Measurements from ENCODE around the gene RREB1.
A peak's percentile ranks its signal among the peaks of the same experiment; 100 is the strongest.

The RREB1 gene, protein sequence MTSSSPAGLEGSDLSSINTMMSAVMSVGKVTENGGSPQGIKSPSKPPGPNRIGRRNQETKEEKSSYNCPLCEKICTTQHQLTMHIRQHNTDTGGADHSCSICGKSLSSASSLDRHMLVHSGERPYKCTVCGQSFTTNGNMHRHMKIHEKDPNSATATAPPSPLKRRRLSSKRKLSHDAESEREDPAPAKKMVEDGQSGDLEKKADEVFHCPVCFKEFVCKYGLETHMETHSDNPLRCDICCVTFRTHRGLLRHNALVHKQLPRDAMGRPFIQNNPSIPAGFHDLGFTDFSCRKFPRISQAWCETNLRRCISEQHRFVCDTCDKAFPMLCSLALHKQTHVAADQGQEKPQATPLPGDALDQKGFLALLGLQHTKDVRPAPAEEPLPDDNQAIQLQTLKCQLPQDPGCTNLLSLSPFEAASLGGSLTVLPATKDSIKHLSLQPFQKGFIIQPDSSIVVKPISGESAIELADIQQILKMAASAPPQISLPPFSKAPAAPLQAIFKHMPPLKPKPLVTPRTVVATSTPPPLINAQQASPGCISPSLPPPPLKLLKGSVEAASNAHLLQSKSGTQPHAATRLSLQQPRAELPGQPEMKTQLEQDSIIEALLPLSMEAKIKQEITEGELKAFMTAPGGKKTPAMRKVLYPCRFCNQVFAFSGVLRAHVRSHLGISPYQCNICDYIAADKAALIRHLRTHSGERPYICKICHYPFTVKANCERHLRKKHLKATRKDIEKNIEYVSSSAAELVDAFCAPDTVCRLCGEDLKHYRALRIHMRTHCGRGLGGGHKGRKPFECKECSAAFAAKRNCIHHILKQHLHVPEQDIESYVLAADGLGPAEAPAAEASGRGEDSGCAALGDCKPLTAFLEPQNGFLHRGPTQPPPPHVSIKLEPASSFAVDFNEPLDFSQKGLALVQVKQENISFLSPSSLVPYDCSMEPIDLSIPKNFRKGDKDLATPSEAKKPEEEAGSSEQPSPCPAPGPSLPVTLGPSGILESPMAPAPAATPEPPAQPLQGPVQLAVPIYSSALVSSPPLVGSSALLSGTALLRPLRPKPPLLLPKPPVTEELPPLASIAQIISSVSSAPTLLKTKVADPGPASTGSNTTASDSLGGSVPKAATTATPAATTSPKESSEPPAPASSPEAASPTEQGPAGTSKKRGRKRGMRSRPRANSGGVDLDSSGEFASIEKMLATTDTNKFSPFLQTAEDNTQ (N-terminal part only)

DNA sequence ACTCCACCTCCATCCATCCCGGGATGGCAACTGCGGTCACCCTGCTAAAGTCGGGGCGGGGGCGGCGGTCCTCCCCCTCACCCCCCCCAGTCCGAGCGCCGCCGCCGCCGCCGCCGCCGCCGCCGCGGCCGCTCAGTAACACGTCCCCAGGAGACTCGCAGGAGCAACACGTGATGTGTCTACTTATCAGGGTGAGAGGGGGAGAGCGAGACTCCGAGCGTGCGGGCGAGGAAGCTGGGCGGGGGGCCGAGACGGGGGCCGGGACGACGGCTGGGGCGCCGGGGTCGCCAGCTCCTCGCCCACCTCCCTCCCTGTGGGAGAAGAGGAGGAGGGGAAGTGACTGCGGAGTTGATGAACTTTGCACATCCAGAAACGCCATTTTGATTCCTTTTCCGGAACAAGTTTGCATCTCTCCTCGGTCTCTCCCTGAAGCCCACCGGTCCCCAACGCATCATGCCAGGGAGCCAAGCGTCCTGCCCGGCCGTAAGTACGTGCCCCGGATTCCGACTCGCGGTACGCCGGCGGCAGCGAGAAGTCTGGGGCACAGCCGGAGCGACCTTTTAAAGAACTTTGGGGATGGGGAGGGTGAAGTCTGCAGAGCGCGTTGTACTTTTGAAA lies at the start of gene RREB1:
RREB1 (plus strand) TSS at position 384 of the 618 bp plus-strand sequence. CDS start 73,951 bp downstream, outside the sequence.
- peak; percentile 86 for DNase-seq

DNA sequence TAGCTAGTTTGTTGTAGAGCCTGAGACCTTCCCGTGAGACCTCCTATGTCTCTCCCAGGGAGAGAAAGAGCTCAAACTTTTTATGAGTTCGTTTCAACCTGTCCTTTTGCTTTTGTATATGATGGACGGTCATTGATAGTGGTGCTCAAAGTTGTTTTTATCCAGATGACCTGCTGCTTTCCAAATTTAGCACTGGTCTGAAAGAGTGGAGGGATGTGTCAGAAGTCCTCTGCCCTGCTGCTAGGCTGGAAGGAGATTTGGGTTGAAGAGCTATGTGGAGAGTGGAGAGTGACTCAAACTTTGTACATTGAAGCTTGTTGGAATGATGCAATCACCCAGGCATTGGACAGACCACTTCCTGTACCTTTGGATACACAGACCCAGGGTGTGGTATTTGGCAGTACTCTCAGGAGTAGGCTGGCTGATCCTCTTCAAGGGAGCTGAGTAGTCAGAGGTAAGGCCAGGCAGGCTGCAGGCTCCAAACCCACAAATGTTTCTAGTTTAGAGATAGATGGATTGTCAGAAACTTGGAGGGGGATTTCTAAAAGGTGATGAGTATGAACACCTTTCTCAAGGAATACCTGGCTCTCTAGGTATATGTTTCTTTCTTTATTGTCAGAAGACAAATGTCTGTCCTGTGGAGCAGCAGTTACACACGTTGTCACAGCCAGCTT lies 49.4 kb upstream of the RREB1 start:
- no peak for DNase-seq

DNA sequence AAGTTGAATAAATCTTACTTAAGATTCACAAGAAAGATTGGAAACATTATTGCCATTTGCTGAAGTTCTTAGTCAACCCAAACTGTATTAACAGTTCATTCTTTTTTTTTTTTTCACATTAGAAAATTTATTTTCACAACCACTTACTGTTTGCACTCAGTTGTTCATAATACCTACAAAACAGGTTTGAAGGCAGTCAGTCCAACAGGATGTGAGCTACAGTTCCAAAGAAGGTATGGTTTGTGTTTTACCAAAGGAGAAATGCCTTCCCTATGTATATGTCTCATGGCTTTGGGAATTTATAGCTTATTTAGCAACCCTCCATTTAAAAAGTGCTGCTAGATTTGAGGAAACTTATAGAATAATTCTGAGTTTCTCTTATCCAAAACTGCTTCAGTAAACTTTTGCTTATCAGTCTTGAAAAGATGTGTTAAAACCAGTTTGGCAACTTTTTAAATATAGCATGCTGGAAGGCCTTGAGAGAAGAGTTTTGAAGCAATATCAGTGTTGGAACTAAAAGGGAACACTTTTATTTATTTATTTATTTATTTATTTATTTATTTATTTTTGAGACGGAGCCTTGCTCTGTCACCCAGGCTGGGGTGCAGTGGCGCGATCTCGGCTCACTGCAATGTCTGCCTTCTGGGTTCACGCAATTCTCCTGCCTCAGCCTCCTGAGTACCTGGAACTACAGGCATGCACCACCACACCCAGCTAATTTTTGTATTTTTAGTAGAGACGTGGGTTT lies 46.8 kb upstream of the RREB1 start:
- no peak for DNase-seq

DNA sequence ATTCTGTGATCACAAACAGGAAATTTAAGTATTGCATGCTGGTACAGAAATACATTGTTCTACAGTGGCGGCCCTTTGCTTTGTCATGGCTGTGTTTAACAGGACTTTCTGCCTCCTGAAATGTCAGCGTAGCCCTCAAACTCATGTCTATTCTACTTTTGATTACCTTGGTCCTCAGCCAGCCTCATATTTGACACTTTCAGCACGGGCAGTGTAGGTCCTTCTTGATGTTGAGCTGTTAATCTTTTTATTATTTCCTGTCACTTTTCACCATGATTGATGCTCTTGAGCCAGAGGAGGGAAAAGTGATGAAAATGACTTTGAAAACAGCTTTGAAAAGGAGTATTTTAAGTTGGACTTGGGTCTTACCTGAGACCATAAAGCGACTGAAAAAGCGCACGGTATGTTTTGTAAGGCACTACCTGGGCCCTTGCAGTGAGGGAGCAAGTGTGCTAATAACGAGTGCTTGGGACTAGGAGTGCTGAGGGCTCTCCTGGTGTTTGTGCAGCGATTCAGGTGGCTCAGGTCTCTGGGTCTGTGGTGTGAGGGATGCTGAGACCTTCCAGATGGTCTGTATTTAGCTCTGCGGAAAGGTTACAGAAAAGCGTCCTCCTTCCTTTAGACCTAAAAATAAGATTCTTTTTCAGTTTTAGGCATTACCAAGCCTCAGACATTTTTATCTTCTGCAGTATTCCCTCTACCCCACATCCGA lies 45.2 kb upstream of the RREB1 start:
- no peak for DNase-seq

DNA sequence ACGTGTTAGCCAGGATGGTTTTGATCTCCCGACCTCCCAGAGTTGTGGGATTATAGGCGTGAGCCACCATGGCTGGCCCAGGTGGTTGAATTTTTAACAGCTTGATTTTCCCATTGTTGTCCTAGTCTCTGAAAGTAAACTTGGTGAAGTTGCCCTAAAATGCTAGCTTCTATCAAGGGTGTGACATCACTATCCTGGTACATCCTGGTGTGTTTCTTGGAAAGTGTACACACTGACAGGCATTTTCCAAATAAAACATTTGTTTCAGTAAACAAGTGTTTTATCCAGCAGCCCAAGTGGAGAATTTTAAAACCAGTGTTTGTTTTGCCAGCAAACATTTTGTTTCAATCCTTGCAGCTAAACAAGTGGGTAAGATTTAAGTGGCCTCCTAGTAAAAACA lies 40.5 kb upstream of the RREB1 start:
- DNase-seq: no peak

DNA sequence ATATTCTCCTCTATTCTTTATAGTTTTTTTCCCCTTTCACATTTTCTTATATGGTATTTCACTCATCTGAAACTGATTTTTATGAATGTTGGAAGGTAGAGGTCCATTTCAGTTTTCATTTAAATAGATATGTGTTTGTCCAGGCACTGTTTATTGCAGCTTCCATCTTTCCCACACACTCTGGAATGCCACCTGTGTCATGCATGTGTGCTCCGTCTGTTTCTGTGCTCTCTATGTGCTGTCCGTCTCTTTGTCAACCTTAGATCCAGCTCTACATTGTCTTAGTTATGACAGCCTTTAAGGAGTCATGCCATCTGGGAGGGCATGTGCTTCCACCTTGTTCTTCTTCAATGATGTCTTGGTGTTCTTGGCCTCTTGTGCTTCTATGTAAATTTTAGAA lies 36.4 kb upstream of the RREB1 start:
- DNase-seq: no peak

DNA sequence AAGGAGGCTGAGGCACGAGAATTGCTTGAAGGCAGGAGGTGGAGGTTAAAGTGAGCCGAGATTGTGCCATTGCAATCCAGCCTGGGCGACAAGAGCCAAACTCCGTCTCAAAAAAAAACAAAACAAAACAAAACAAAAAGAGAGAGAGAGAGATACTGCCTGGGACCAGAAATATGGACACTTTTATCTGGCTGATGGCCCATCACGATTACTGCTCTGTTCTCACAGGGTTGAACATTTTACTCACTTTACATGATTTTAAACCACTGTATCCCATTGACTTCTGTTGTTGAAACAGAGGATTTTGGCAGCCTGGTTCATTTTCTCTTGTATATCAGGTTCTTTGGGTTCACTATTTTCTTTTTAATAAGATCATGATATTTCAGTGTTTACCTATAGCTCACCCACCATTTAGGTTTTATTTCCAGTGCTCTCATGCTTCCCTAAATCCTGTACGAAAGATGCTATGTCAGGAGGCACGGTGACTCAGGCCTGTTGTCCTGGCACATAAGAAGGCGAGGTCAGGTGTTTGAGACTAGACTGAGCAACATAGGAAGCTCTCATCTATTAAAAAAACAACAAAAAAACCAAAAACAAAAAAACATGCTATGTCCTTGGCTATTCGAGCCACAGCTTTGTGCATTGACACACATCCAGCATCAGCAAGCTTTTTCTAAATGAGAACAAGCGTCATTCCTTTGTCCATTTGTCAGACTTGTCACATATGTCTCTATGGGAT lies 34.5 kb upstream of the RREB1 start:
- no peak for DNase-seq

DNA sequence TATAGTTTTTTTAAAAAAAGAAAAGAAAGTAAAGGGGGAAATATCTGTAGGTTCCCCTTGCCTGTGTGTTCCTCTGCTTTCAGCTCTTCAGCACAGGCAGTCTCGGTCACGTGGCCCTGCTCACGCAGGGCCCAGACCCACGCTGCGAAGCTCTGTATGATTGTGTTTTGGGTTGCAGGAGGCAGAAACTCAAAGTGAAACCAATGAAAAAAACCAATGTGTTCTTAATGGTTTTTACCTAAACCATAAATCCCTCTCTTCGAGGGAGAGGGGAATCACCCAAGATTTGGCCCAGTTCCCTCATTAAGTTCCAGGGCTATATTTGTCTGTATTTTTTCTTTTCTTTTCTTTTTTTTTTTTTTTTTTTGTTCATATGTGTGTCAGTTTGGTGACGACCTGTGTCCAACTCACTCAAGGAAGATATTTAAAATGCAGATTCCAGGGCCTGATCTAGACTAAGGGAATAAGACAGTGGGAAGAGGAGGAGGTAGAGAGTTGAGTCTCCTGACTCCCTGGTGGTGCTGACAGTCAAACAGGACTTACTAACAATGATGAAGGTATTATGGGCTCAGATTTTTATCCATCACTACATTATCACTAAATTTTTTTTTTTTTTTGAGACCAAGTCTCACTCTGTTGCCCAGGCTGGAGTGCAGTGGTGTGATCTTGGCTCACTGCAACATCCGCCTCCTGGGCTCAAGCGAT lies 33.8 kb upstream of the RREB1 start:
- DNase-seq: no peak

DNA sequence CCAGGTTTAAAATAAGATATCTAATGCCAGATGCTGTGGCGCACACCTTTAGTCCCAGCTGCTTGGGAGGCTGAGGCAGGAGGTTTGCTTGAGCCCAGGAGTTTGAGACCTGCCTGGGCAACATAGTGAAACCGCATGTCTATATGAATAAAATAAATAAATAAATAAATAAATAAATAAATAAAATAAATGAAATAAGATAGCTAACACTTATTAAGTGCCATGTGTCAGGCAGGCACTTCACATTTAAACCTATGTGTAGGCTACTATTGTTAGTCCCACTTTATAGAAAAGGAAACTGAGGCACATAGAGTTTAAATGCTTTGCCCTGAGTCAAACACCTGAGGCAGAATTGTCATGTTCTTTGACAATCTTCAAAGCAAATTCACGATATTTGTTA lies 32.9 kb upstream of the RREB1 start:
- no peak for DNase-seq

DNA sequence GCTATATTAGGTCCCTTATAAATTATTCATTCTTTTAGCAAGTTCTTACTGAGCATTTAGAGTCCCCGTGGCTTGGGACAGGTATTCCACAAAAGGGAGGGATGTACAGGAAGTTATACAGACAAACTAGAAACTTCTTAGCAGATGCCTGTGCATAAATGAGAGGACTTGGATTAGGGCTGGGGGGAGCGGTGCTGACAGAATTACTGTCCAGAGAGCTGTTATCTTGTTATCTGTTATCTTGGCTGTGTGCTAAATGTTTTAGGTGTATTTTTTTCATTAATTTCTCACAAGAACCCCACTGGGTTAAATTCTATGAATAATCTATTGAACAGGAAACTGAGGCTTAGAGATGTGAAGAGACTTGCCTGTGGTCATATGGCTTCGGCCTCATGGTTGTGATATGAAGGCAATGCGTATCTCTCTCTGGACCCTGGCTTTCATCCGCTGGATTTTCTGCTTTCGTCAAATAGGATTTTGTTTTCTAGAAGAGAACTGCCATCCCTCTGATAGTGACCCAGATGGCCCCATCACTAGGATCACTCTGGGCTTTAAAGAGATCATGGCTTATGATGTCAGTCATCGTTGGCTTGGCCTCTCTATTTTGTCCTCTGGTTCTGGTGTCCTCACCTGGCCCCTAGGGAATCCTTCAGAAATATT lies 32.3 kb upstream of the RREB1 start:
- DNase-seq: no peak

DNA sequence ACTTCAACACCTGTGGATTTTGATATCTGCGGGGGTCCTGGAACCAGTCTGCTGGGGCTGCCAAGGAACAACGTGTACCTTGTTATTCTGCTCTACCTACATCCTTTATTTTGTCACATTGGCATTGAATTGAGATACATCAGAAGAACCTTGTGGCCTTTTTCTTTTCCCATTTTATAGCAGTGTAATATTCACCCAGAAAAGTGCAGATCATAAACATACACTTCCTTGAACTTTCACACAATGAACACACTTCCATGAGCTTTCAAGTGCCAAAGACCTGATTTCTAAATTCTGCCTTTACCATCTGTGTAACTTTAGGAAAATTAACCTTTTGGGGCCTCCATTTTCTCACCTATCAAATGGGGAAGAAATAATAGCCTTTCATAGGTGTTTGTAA lies 29.9 kb upstream of the RREB1 start:
- no peak for DNase-seq

DNA sequence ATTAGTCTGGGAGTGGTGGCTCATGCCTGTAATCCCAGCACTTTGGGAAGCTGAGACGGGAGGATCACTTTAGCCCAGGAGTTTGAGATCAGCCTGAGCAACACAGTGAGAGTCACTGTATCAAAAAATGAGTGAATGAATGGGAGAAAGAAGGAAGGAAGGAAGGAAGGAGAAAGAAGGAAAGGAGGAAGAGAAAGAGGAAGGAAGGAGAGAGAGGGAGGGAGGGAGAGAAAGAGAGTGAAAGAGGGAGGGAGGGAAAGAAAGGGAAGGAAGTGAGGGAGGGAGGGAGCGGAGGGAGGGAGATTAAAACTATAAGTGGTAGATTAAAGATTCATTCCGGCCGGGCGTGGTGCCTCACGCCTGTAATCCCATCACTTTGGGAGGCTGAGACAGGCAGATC lies 28.9 kb upstream of the RREB1 start:
- DNase-seq: no peak

DNA sequence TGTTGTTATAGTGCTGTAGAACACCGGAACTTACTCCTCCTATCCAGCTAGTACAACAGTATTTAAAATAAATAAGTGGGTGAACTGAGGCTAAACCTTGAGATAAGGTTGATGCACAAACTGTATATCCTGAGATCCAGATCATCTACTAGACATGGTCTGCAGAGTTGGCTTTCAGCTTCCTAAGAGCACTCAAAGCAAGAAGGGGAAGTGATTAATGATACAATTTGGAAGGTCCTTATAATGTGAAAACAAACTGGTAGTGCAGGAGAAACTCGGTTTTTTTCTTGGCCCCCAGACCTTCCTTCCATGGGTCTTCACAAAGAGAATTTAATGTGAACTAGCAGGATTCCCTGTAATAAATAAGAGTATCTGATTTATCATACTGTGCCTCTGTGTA lies 27.4 kb upstream of the RREB1 start:
- no peak for DNase-seq

DNA sequence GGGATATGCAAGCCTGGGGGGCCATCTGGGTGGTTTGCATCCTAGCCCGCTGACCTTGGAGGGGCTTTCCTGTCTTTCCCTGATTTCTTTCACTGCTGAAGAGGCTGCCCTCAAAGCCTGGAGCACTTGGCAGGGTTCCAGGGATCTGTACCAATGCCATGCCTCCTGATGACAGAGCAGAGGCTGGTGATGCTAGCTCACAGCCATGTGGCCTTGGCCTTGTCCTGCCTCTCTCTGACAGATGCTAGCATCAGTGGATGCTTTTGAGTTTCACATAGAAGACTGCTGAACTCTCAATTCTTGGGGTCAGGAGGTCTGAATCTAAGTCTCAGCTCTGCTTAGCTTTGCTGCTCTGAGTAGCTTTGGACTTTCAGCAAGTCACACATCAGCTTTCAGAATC lies 21.9 kb upstream of the RREB1 start:
- DNase-seq: no peak

DNA sequence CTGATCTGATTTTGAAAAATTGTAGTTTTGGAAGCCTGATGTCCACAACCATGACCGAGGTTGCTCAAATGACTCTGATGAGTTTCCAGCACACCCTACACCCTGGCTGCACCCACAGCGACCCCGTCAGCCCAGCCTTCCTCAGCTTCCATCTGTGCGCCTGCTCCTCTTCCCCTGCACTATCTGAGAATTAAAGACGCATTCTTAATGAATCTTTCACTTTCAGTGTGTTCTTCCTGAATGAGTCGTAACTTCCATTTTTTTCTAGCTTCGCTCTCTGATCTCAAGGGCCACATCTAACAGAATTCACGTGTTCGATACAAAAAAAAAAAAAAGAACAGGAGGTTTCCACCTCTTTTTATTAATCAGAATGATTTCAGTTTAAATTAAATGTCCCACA lies 21.3 kb upstream of the RREB1 start:
- DNase-seq: no peak

DNA sequence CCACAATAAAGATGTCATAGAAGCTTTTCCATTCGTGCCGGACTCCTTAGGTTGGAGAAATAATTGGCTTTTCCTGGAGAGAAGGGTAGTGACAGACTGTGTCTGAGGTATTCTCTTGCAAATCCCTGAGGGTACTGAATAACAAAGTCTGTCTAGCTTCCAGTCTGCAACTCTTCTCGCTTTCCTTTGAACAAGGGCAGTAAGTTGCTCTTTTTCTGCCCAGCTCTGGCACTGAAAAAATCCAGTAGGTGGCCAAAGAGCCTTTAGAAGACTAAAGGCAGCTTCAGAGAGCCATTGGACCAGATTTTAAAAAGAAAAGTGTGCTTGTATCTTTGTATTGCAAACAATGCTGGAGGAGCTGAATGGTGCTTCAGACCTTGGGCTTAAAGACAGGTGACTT lies 20.7 kb upstream of the RREB1 start:
- peak; percentile 36 for DNase-seq

DNA sequence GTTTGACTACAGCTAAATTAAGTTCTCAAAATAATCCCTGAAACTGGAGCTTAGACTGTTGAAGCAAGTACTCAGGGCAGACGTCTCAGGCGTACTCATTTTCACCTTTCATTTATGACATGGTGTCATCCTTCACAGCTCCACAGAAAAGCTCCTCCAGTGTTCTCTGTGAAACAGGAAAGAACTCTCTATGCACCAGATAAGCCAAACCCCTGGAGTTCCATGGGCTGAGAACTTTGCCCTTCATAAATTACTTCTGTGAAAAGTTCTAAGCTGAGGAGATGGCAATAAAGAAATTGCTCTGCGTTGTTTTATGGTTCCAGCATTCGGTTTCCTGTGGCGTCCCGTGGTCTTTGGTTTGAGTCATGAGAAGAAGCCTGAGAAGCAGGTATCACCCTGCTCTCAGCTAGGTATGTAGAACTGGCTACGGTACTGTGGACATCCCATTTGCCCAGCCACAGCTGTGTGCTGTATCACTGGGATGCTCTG lies 20.2 kb upstream of the RREB1 start:
- DNase-seq: no peak

DNA sequence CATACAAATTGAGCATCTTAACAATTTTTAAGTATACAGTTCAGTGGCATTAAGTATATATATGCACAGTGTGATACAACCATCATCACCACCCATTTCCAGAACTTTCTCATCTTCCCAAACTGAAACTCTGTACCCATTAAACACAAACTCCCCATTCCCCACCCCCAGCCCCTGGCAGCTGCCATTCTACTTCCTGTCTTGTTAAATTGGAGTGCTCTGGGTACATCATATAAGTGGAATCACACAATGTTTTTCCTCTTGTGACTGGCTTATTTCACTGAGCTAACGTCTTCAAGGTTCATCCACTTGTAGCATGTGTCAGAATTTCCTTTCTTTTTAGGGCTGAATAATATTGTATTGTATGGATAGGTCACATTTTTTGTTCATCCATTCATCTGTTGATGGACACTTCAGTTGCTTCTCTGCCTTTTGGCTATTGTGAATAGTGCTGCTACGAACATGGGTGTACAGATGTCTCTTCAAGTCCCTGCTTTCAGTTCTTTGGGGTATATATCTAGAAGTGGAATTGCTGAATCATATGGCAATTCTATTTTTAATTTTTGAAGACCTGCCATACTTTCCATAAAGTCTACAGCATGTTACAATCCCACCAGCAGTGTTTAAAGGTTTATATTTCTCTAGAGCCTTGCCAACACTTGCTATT lies 19.6 kb upstream of the RREB1 start:
- no peak for DNase-seq
